Mucosa of rectum (tissue), 2 donors: ENCODE measurements around the gene GALK1.

Experiments used
- H3K27ac ChIP-seq, 2 donors: one replicate each; pipeline ENCODE4 v1.7.0; 2013; ENCODE audit warnings: inconsistent platforms in 2 of 2, low read depth in 2 of 2, low read length in 2 of 2
- H3K27me3 ChIP-seq, 2 donors: one replicate each; pipeline ENCODE4 v1.7.0; 2013; ENCODE audit warnings: low read length in 2 of 2; ENCODE audit not compliant: control insufficient read depth in 2 of 2, insufficient read depth in 2 of 2
- H3K36me3 ChIP-seq, 2 donors: one replicate each; pipeline ENCODE4 v1.7.0; 2013; ENCODE audit warnings: low read length in 2 of 2; ENCODE audit not compliant: control insufficient read depth in 2 of 2, insufficient read depth in 2 of 2
- H3K4me1 ChIP-seq, 2 donors: one replicate each; pipeline ENCODE4 v1.7.0; 2013; ENCODE audit warnings: low read length in 2 of 2, mild to moderate bottlenecking in 1 of 2; ENCODE audit not compliant: control insufficient read depth in 2 of 2, insufficient read depth in 2 of 2
- H3K4me3 ChIP-seq, 2 donors: one replicate each; pipeline ENCODE4 v1.7.0; 2013; ENCODE audit warnings: low read length in 2 of 2
- H3K9ac ChIP-seq, 2 donors: one replicate each; pipeline ENCODE4 v1.7.0; 2013; ENCODE audit warnings: low read length in 2 of 2, low read depth in 1 of 2, mild to moderate bottlenecking in 1 of 2
- H3K9me3 ChIP-seq, 2 donors: one replicate each; pipeline ENCODE4 v1.7.0; 2013; ENCODE audit warnings: low read length in 2 of 2; ENCODE audit not compliant: control insufficient read depth in 2 of 2
- donor health status: healthy.
- donor health status: Normal muscosa, but diverticular disease.

Gene GALK1

DNA sequence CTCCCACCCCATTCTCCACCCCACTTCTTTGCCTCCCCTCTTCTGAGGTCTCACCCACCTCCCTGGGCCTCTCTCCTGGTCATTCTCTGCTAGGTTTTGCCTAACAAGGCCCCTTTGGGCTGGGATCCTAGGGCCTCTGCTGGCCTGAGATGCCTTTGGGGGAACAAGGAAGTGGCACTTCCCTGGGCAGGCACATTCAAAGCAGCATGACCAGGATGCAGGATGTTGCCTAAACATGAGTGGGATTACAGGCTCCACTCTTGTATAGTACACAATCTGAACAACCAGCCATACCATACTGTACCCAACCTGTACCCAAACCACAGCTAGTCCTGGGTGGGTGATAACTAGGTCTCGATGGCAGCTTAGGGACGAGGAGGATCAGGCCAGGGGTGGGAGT is 9.0 kb downstream of the GALK1 start:
- Histone ChIP-seq H3K4me1 (peaks cover 0 to 3% of the 10 kb centered on the region in 2 donors), H3K4me3 (no peak overlapping the region), H3K27me3 (no peaks in the 10 kb centered on the region), H3K9ac (no peak overlapping the region), H3K9me3 (no peaks in the 10 kb centered on the region), H3K27ac (no peak overlapping the region), H3K36me3 (peaks cover 42 to 53% of the 10 kb centered on the region in 2 donors)

DNA sequence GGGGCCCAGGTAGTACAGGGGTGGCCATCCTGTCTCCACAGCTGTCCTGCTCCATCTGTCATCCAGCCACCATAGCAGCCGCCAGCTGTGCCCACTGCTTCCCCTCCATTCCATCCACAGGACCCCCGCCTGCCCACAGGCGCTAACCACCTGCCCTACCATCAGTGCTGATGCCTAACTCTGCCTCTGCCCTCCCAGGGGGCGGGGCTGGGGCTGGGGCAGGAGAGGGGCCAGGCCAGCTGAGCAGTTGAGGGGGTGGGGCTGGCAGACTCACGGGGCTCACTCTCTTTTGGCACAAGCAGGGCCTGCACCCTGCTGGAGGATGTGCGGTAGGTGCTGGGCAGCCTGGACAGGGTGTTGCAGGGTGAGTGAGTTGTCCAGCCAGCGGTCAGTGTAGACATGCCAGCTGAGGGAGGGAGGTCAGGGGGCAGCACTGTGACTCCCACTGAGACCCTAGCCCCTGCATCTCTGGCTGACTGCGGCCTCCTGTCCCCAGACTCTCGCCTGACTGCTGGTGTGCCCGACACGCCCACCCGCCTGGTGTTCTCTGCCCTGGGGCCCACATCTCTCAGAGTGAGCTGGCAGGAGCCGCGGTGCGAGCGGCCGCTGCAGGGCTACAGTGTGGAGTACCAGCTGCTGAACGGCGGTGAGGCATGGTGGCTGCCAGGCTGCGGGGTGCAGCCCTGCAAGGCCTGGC is 9.6 kb downstream of the GALK1 start:
- Histone ChIP-seq H3K36me3 (peaks cover 48 to 60% of the 10 kb centered on the region in 2 donors), H3K4me3 (no peak overlapping the region), H3K9me3 (no peaks in the 10 kb centered on the region), H3K4me1 (peaks cover 0 to 3% of the 10 kb centered on the region in 2 donors), H3K27me3 (no peaks in the 10 kb centered on the region), H3K27ac (no peak overlapping the region), H3K9ac (no peak overlapping the region)

DNA sequence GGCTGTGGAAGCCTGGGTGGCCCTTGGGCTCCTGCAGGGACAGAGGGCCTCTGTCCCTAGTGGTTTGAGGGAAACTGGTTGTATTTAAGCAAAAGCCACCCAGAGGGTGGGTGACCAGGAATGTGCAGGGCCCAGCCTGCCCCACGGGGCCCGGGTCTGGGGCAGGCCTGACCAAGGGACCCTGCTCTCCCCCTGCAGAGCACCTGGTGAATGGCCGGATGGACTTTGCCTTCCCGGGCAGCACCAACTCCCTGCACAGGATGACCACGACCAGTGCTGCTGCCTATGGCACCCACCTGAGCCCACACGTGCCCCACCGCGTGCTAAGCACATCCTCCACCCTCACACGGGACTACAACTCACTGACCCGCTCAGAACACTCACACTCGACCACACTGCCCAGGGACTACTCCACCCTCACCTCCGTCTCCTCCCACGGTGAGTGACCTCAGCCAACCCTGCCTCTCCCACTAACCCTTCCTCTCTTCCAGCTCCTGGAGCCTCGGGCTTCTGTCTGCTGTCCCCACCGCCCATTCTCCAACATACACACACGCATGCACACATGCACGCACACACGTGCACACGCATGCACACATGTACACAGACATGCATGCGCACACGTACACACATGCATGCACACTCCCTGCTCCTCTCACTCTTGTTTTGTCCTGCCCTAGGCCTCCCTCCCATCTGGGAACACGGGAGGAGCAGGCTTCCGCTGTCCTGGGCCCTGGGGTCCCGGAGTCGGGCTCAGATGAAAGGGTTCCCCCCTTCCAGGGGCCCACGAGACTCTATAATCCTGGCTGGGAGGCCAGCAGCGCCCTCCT is 10.4 kb downstream of the GALK1 start:
- no peaks in the 10 kb centered on the region for H3K9me3 ChIP-seq
- H3K4me1 ChIP-seq: peaks cover 0 to 3% of the 10 kb centered on the region in 2 donors
- H3K9ac ChIP-seq: no peak overlapping the region
- no peak overlapping the region for H3K27ac ChIP-seq
- H3K27me3 ChIP-seq: no peaks in the 10 kb centered on the region
- H3K36me3 ChIP-seq: peaks cover 51 to 63% of the 10 kb centered on the region in 2 donors
- no peak overlapping the region for H3K4me3 ChIP-seq

DNA sequence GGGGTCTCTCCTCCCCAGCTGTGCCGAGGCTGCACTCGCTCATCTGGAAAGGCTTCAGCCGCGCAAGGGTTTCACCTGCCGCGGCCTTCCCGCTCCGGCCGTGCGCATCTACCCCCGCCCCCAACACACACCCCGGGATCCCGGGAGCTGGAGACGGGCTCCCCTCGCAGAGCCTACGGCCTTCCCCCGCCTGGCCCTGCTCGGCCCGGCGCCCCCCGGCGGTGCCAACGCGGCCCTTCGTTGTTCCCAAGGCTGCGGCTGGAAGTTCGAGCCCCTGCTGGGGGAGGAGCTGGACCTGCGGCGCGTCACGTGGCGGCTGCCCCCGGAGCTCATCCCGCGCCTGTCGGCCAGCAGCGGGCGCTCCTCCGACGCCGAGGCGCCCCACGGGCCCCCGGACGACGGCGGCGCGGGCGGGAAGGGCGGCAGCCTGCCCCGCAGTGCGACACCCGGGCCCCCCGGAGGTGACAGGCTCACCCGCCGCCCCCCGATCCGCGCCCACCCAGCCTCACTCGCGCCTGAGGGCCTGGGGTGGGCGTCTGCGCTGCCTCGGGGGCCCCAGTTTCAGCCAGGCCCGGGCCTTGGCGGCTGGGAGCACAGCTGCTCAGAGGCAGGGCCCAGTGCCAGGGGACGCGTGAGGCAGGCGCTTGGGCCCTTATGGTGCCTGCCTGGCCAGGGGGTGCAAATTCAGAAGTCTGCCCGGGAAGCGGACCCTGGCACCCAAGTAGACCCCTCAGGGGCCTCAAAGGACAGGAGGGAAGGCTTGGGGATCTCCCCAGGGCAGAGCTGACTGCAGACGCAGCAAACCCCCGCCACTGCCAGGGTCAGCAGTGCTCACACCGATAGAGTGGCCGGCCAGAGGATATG is 11.2 kb downstream of the GALK1 start:
- H3K9me3 ChIP-seq: no peaks in the 10 kb centered on the region
- no peaks in the 10 kb centered on the region for H3K27me3 ChIP-seq
- peak overlapping the region in 1 of 2 donors; percentile 32 for H3K27ac ChIP-seq
- H3K9ac ChIP-seq: no peak overlapping the region
- H3K4me1 ChIP-seq: peaks cover 0 to 3% of the 10 kb centered on the region in 2 donors
- peaks cover 56 to 65% of the 10 kb centered on the region in 2 donors for H3K36me3 ChIP-seq
- H3K4me3 ChIP-seq: peak overlapping the region in 1 of 2 donors; percentile 44

DNA sequence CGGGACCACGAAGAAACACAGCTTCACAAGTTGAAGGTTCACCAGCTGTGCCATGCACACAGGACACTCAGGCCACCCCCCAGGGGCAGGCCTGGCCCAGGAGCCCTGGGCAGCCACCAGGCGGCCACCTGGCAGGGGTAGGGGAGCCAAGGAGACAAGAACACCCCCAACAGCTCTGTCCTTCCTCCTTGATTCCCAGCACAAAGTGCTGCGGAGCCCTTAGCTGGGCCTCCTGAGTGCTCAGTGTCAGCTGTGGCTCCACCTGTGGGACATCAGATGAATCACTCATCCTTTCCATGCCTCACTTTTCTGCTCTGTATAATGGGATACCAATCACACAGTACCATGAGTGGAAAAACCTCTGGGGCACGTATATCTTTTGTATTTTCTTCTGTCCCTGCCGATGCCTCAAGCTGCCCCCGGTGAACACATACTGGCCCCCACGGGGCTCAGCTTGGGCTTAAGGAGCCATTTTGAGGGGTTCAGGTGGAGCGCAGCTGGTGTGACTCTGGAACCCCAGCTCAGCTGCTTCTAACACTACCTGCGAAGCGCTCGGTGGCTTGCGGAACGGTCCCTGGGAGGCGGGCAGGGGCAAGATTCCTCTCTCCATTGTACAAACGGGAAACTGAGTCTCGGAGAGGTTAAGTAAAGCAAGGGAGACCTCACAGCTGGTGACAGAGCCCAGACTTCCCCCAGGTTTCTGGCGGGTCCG is 12.0 kb downstream of the GALK1 start:
- H3K4me1 ChIP-seq: peaks cover 0 to 3% of the 10 kb centered on the region in 2 donors
- H3K27ac ChIP-seq: peak overlapping the region in 1 of 2 donors; percentile 32
- H3K9ac ChIP-seq: no peak overlapping the region
- no peaks in the 10 kb centered on the region for H3K27me3 ChIP-seq
- H3K9me3 ChIP-seq: no peaks in the 10 kb centered on the region
- peak overlapping the region in 1 of 2 donors; percentile 44 for H3K4me3 ChIP-seq
- H3K36me3 ChIP-seq: peaks cover 59 to 64% of the 10 kb centered on the region in 2 donors

DNA sequence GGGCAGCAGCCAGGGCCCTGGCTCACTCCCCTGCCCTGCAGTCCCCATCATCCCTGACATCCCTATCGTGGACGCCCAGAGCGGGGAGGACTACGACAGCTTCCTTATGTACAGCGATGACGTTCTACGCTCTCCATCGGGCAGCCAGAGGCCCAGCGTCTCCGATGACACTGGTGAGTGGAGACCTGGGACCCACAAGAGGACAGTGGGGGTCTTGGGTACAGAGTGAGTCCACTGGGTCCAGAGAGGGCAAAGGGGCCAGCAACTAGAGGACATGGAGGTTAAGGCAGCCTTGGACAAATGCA is 12.6 kb downstream of the GALK1 start:
- H3K27ac ChIP-seq: no peak overlapping the region
- H3K9ac ChIP-seq: no peak overlapping the region
- no peak overlapping the region for H3K4me3 ChIP-seq
- H3K27me3 ChIP-seq: no peaks in the 10 kb centered on the region
- peaks cover 53 to 60% of the 10 kb centered on the region in 2 donors for H3K36me3 ChIP-seq
- H3K9me3 ChIP-seq: no peaks in the 10 kb centered on the region
- peaks cover 0 to 3% of the 10 kb centered on the region in 2 donors for H3K4me1 ChIP-seq

DNA sequence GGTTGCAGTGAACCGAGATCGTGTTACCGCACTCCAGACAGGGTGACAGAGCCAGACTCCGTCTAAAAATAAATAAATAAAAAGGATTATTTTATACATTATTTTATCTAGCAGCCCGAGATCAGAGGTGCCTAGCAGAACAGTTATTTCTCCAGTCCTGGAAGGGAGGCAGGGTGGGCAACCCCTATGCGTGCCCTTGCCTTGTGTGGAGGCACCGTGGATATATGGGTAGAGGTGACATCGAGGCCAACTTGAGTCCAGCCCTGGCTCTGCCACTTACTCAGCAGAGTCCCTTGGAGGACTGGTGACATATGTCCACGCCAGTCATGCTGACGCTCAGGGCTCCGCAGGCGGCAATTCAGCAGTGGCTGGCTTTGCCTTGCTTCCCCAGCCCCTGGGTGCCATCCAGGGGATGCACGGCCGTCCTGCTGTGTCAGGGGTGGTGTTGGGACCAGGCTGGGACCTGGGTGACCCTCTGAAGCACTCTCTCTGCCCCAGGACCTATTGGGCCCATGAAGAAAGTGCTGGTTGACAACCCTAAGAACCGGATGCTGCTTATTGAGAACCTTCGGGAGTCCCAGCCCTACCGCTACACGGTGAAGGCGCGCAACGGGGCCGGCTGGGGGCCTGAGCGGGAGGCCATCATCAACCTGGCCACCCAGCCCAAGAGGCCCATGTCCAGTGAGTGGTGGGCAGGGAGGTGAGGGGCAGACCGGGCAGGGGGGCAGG is 13.2 kb downstream of the GALK1 start:
- Histone ChIP-seq H3K9ac (no peak overlapping the region), H3K36me3 (peaks cover 47 to 55% of the 10 kb centered on the region in 2 donors), H3K4me1 (peaks cover 0 to 3% of the 10 kb centered on the region in 2 donors), H3K9me3 (no peaks in the 10 kb centered on the region), H3K27me3 (no peaks in the 10 kb centered on the region), H3K4me3 (no peak overlapping the region), H3K27ac (no peak overlapping the region)

DNA sequence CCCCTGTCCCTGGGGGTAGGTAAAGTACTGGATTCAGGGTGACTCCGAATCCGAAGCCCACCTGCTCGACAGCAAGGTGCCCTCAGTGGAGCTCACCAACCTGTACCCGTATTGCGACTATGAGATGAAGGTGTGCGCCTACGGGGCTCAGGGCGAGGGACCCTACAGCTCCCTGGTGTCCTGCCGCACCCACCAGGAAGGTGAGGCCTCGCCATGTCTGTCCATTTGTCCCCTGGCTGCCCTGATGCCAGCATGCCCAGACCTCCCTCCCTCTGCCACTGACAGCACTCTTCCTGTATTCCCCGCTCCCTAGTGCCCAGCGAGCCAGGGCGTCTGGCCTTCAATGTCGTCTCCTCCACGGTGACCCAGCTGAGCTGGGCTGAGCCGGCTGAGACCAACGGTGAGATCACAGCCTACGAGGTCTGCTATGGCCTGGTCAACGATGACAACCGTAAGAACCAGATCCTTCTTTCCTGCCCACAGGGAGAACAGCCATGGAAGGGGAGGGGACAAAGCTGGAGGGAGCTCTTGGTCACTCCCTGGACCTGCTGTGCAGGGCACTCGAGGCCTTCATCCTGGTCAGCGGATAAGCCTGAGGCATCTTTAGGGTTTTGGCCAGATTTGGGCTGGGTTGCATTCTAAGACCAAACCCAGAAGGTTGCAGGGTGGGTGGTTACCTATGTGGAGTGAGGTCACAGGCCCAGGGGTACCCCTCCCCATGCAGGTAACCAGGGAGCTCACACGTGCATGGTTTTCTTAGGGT is 14.2 kb downstream of the GALK1 start:
- Histone ChIP-seq H3K36me3 (peaks cover 42 to 48% of the 10 kb centered on the region in 2 donors), H3K4me3 (no peak overlapping the region), H3K4me1 (peaks cover 0 to 3% of the 10 kb centered on the region in 2 donors), H3K27ac (no peak overlapping the region), H3K27me3 (no peaks in the 10 kb centered on the region), H3K9ac (no peak overlapping the region), H3K9me3 (no peaks in the 10 kb centered on the region)
